Measurements from ENCODE around the gene PLPPR3.
A peak's percentile ranks its signal among the peaks of the same experiment; 100 is the strongest.
"Not testable (repeated sequence)": the region's sequence is repeated elsewhere in the genome, so short reads cannot be mapped to it uniquely, and the experiment has no call there.

Gene PLPPR3

DNA sequence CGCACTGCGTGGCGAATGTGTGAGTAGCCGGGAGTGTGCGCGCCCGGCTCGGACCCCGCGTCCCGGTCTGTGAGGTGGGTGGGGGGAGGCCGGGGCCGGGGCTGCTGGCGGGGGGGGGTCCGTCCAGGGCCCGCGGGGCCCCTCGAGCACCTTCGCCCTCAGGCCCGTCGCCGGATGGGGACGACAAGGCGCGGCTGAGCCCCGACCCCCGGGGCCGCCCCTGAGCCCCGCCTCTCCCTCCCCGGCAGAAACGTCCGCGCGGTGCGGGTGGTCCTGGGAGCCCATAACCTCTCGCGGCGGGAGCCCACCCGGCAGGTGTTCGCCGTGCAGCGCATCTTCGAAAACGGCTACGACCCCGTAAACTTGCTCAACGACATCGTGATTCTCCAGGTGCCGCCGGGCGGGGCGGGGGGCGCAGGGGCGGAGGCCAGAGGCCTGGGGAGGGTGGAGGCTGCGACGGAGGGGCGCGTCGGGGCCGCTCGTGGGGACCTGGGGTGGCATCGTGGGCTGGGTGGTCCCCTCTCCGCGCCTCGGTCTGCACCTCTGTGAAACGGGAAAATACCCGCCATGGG is 31.3 kb upstream of the PLPPR3 start:
- TF ChIP-seq CTCF (conservative IDR thresholded peaks at IDR 0.05; ENCODE audit: low read depth) = no peak
- POLR2A ChIA-PET (ENCODE audit: low non-redundant PET) = no interaction called here
- DNase-seq (ENCODE audit: low spot score) = no peak
- no peak overlapping the region for H3K27ac ChIP-seq
- CTCF ChIA-PET = no interaction called here

- DNase-seq (ENCODE audit: low spot score) = no peak
- ChIA-PET CTCF (no interaction called here), POLR2A (ENCODE audit: low non-redundant PET) (no interaction called here)
- no peak for TF ChIP-seq CTCF (conservative IDR thresholded peaks at IDR 0.05; ENCODE audit: low read depth)
- peak within 1 kb of the TSS; percentile 95 for H3K27ac ChIP-seq
Measured at GRCh38 chr19:852136-853013, 30.6 kb upstream of the PLPPR3 start, which contains the start of gene ELANE. Gene ELANE (plus strand): TSS chr19:852303. CDS start chr19:852329, 26 bp downstream.

DNA sequence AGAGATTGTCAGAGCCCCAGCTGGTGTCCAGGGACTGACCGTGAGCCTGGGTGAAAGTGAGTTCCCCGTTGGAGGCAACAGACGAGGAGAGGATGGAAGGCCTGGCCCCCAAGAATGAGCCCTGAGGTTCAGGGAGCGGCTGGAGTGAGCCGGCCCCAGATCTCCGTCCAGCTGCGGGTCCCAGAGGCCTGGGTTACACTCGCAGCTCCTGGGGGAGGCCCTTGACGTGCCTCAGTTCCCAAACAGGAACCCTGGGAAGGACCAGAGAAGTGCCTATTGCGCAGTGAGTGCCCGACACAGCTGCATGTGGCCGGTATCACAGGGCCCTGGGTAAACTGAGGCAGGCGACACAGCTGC is 29.2 kb upstream of the PLPPR3 start:
- TF ChIP-seq CTCF (conservative IDR thresholded peaks at IDR 0.05; ENCODE audit: low read depth) = no peak
- no peak for DNase-seq (ENCODE audit: low spot score)
- peak overlapping the region; percentile 95 for H3K27ac ChIP-seq
- POLR2A ChIA-PET (ENCODE audit: low non-redundant PET) = no interaction called here
- CTCF ChIA-PET = interaction anchor here (0.5 kb wide), 1 partner anchor 79 kb away, joined by 3 read pairs; no protein-coding TSS in a partner anchor

- no peak for TF ChIP-seq CTCF (conservative IDR thresholded peaks at IDR 0.05; ENCODE audit: low read depth)
- H3K27ac ChIP-seq = peak overlapping the region; percentile 95
- POLR2A ChIA-PET (ENCODE audit: low non-redundant PET) = no interaction called here
- CTCF ChIA-PET = interaction anchor here (0.5 kb wide), 1 partner anchor 80 kb away, joined by 3 read pairs; no protein-coding TSS in a partner anchor
- DNase-seq (ENCODE audit: low spot score) = peak; percentile 49
Measured at GRCh38 chr19:850221-850978, 28.6 kb upstream of the PLPPR3 start.

DNA sequence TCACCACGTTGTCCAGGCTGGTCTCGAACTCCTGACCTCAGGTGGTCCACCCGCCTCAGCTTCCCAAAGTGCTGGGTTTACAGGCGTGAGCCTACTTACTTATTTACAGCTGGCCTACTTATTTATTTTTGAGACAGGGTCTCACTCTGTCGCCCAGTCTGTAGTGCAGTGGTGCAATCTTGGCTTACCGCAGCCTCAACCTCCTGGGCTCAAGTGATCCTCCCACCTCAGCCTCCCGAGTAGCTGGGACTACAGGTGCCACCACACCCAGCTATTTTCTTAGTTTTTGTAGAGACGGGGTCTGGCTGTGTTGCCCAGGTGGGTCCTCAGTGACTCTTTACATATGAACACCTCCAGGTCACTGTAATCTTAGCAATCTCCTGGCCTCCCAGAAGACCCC is 27.4 kb upstream of the PLPPR3 start:
- CTCF ChIA-PET = interaction anchor here (0.5 to 1.4 kb wide), 2 partner anchors 7 to 54 kb away, joined by 3 to 5 read pairs; no protein-coding TSS in a partner anchor
- DNase-seq (ENCODE audit: low spot score) = not testable (repeated sequence)
- H3K27ac ChIP-seq = peak overlapping the region; percentile 95; the same call in 1 of the 2 replicates
- POLR2A ChIA-PET (ENCODE audit: low non-redundant PET) = interaction anchor here (0.8 kb wide), 1 partner anchor 77 kb away, joined by 6 read pairs; no protein-coding TSS in a partner anchor

- CTCF ChIA-PET = interaction anchor here (0.5 to 1.4 kb wide), 2 partner anchors 8 to 55 kb away, joined by 3 to 5 read pairs; no protein-coding TSS in a partner anchor
- no peak for DNase-seq (ENCODE audit: low spot score)
- POLR2A ChIA-PET (ENCODE audit: low non-redundant PET) = no interaction called here
- TF ChIP-seq CTCF (conservative IDR thresholded peaks at IDR 0.05; ENCODE audit: low read depth) = no peak
- H3K27ac ChIP-seq = peak overlapping the region; percentile 95; the same call in 1 of the 2 replicates
Measured at GRCh38 chr19:848386-848921, 26.7 kb upstream of the PLPPR3 start.

Measured in RWPE1 (cell line).